H1 (cell line): Measurements from ENCODE around the gene NBEA. TPM values are rescaled to one million over a fixed set of nuclear protein-coding genes. Genes with fewer than 3 reads are reported as not detected.

ENCODE experiments used
- CTCF ChIA-PET: fragments of 300-600 bp; sonication (Branson Sonifier 250); formaldehyde crosslinking; loops from one replicate; lab custom pipeline; 2021; ENCODE audit not compliant: partially characterized antibody; lab: Charles Lee
- POLR2A ChIA-PET: fragments of 300-600 bp; sonication (Branson Sonifier 250); formaldehyde crosslinking; loops from one replicate; lab custom pipeline; 2021; ENCODE audit warnings: inconsistent platforms; ENCODE audit not compliant: partially characterized antibody; lab: Charles Lee
- DNase-seq, 2 experiments: peaks; one replicate each; pipeline versions ENCODE4 v3.0.0 to v3.0.0-alpha.2; 2010 to 2022; ENCODE audit warnings: low spot score in 2 of 2, low read depth in 1 of 2, mixed read lengths in 1 of 2
- FAIRE-seq: peaks from 2 replicates; lab custom pipeline; 2011; peaks lifted over from hg19 to GRCh38; lab: Jason Lieb, UNC
- H2AFZ ChIP-seq: 2 replicates; pipeline ENCODE4 v1.8.1; 2012; ENCODE audit warnings: low read length, inconsistent platforms
- H2AK5ac ChIP-seq: 2 replicates; pipeline ENCODE4 v1.6.1; 2013; ENCODE audit warnings: low read depth, low read length
- H2BK120ac ChIP-seq: replicated peaks from 2 replicates; pipeline ENCODE3; 2013; ENCODE audit warnings: low read depth, low read length, inconsistent platforms
- H2BK12ac ChIP-seq: 2 replicates; pipeline ENCODE4 v1.6.1; 2013; ENCODE audit warnings: low read depth, low read length
- H2BK15ac ChIP-seq: 2 replicates; pipeline ENCODE4 v1.6.1; 2013; ENCODE audit warnings: low read length
- H2BK20ac ChIP-seq: 2 replicates; pipeline ENCODE4 v1.6.1; 2013; ENCODE audit warnings: low read length
- H2BK5ac ChIP-seq: 2 replicates; pipeline ENCODE4 v1.6.1; 2013; ENCODE audit warnings: low read depth, low read length
- H3K14ac ChIP-seq: 2 replicates; pipeline ENCODE4 v1.6.1; 2013; ENCODE audit warnings: inconsistent platforms; ENCODE audit not compliant: insufficient read length
- H3K18ac ChIP-seq: 2 replicates; pipeline ENCODE4 v1.6.1; 2013; ENCODE audit warnings: low read length; ENCODE audit errors: extremely low read depth
- H3K23ac ChIP-seq: 2 replicates; pipeline ENCODE4 v1.6.1; 2013; ENCODE audit warnings: inconsistent platforms; ENCODE audit not compliant: insufficient read length
- H3K23me2 ChIP-seq: 2 replicates; pipeline ENCODE4 v1.6.1; 2013; ENCODE audit warnings: low read depth, low read length
- H3K27ac ChIP-seq: 2 replicates; pipeline ENCODE4 v1.6.1; 2011; ENCODE audit warnings: low read depth, low read length, inconsistent platforms
- H3K27me3 ChIP-seq, 4 experiments: replicated peaks in 1 of 4; 1 replicate in 1 of 4; 2 replicates in 3 of 4; pipeline versions ENCODE4 v1.6.1 to v1.8.1; 2011 to 2013; ENCODE audit warnings: low read length in 3 of 4, mild to moderate bottlenecking in 3 of 4, inconsistent platforms in 2 of 4, mixed read lengths in 2 of 4, moderate library complexity in 1 of 4; ENCODE audit not compliant: control insufficient read depth in 3 of 4, insufficient read depth in 3 of 4; ENCODE audit errors: extremely low read depth in 1 of 4
- H3K36me3 ChIP-seq, 4 experiments: 2 replicates each; pipeline versions ENCODE4 v1.6.1 to v1.8.1; 2011 to 2013; ENCODE audit warnings: mild to moderate bottlenecking in 4 of 4, low read length in 3 of 4, moderate library complexity in 2 of 4, control low read depth in 1 of 4, inconsistent platforms in 1 of 4; ENCODE audit not compliant: insufficient read depth in 4 of 4, control insufficient read depth in 2 of 4
- H3K4ac ChIP-seq: replicated peaks from 2 replicates; pipeline ENCODE3; 2013; ENCODE audit warnings: low read length, low read depth, mixed read lengths, inconsistent platforms; ENCODE audit not compliant: insufficient read length
- H3K4me1 ChIP-seq, 4 experiments: replicated peaks in 1 of 4; 1 replicate in 1 of 4; 2 replicates in 3 of 4; pipeline versions ENCODE4 v1.6.1 to v1.8.1; 2011 to 2013; ENCODE audit warnings: low read length in 3 of 4, inconsistent platforms in 2 of 4, mixed read lengths in 1 of 4; ENCODE audit not compliant: insufficient read depth in 4 of 4, control insufficient read depth in 3 of 4
- H3K4me2 ChIP-seq, 2 experiments: 2 replicates each; pipeline versions ENCODE4 v1.6.1 to v1.8.1; 2011 to 2013; ENCODE audit warnings: low read depth in 2 of 2, low read length in 2 of 2, control low read depth in 1 of 2, inconsistent platforms in 1 of 2, mild to moderate bottlenecking in 1 of 2; ENCODE audit not compliant: insufficient read depth in 1 of 2
- H3K4me3 ChIP-seq, 4 experiments: fragments of 200-600, 300-600 bp in 1 of 4; sonication (generic), shearing (Covaris generic), sonication (Bioruptor Twin) in 1 of 4; 2 replicates each; pipeline versions ENCODE4 v1.5.1 to v1.8.1; 2011 to 2016; ENCODE audit warnings: low read length in 4 of 4, low read depth in 3 of 4, control low read depth in 2 of 4, inconsistent platforms in 2 of 4, mild to moderate bottlenecking in 2 of 4, mixed read lengths in 1 of 4, moderate library complexity in 1 of 4; ENCODE audit not compliant: insufficient read depth in 2 of 4; ENCODE audit errors: extremely low read depth in 1 of 4
- H3K56ac ChIP-seq: replicated peaks from 2 replicates; pipeline ENCODE3; 2013; ENCODE audit warnings: low read depth, mild to moderate bottlenecking, mixed read lengths, low read length, inconsistent platforms; ENCODE audit not compliant: insufficient read length
- H3K79me1 ChIP-seq: 2 replicates; pipeline ENCODE4 v1.6.1; 2013; ENCODE audit warnings: low read depth, low read length, control low read depth
- H3K79me2 ChIP-seq, 2 experiments: 2 replicates each; pipeline versions ENCODE4 v1.6.1 to v1.8.1; 2012 to 2013; ENCODE audit warnings: low read length in 2 of 2, mild to moderate bottlenecking in 2 of 2, inconsistent platforms in 1 of 2; ENCODE audit not compliant: insufficient read depth in 2 of 2, control insufficient read depth in 1 of 2
- H3K9ac ChIP-seq, 4 experiments: replicated peaks in 1 of 4; 1 replicate in 1 of 4; 2 replicates in 3 of 4; pipeline versions ENCODE4 v1.6.1 to v1.8.1; 2011 to 2013; ENCODE audit warnings: low read depth in 3 of 4, low read length in 3 of 4, control low read depth in 2 of 4, mild to moderate bottlenecking in 2 of 4, moderate library complexity in 2 of 4, inconsistent platforms in 1 of 4; ENCODE audit errors: extremely low read depth in 1 of 4
- H3K9me3 ChIP-seq, 2 experiments: 2 replicates each; pipeline versions ENCODE4 v1.6.1 to v1.8.1; 2012 to 2013; ENCODE audit warnings: mild to moderate bottlenecking in 2 of 2, moderate library complexity in 2 of 2, control low read depth in 1 of 2, inconsistent platforms in 1 of 2, low read depth in 1 of 2, low read length in 1 of 2, mixed read lengths in 1 of 2; ENCODE audit not compliant: insufficient read depth in 2 of 2
- H4K20me1 ChIP-seq, 2 experiments: replicated peaks in 1 of 2; 2 replicates each; pipeline versions ENCODE3 to v1.8.1; 2011 to 2013; ENCODE audit warnings: inconsistent platforms in 2 of 2, low read length in 2 of 2, mild to moderate bottlenecking in 1 of 2; ENCODE audit not compliant: insufficient read depth in 2 of 2, control insufficient read depth in 1 of 2
- H4K5ac ChIP-seq: 2 replicates; pipeline ENCODE4 v1.6.1; 2013; ENCODE audit warnings: low read length, low read depth, mixed read lengths, inconsistent platforms; ENCODE audit not compliant: insufficient read length
- H4K8ac ChIP-seq: 2 replicates; pipeline ENCODE4 v1.8.0; 2013; ENCODE audit warnings: mild to moderate bottlenecking, moderate library complexity, low read length, inconsistent platforms; ENCODE audit not compliant: insufficient read depth; ENCODE audit errors: extremely low read depth
- H4K91ac ChIP-seq: replicated peaks from 2 replicates; pipeline ENCODE3; 2013; ENCODE audit warnings: low read length, mixed read lengths, inconsistent platforms; ENCODE audit not compliant: insufficient read length
- SIN3A ChIP-seq, 2 experiments: IDR thresholded peaks in 1 of 2; conservative IDR thresholded peaks in 1 of 2; 2 replicates each; pipeline ENCODE4 v1.6.1; 2011 to 2012; ENCODE audit warnings: low read length in 2 of 2, improper control_type of control experiment in 1 of 2, low read depth in 1 of 2, mild to moderate bottlenecking in 1 of 2
- TEAD4 ChIP-seq: IDR thresholded peaks from 2 replicates; pipeline ENCODE4 v1.6.1; 2012; ENCODE audit warnings: low read depth, low read length, inconsistent platforms, mixed read lengths
- WGBS, 2 experiments: shearing (Covaris generic) in 1 of 2; methylation state at CpG; one replicate each; pipeline versions ENCODE4 v1.1.6 to v1.1.7; 2013 to 2015; ENCODE audit warnings: low lambda C conversion rate in 2 of 2, mixed read lengths in 2 of 2, inconsistent platforms in 1 of 2, low coverage in 1 of 2, missing lambda C conversion rate in 1 of 2; ENCODE audit not compliant: insufficient replicate concordance in 2 of 2, insufficient coverage in 1 of 2, insufficient read length in 1 of 2; ENCODE audit errors: extremely low coverage in 1 of 2, missing lambda C conversion rate in 1 of 2; 5-methylcytosine and 5-hydroxymethylcytosine counted together
- polyA plus RNA-seq, 7 experiments: library from polyadenylated mRNA; depleted of rRNA in 3 of 7; stranded (reverse) in 5 of 7; unstranded in 2 of 7; fragments of >200 nt in 5 of 7; fragments of 200-250 nt in 2 of 7; gene quantifications; 1 replicate in 5 of 7; 2 replicates in 1 of 7; 4 replicates in 1 of 7; pipeline versions ENCODE4 v1.2.1 to v1.2.3, GENCODE V29; 2011 to 2013; ENCODE audit warnings: missing spikeins in 2 of 7, mixed read lengths in 2 of 7
- total RNA-seq: library from RNA; stranded (reverse); fragmentation: NEBNext Ultra II Directional; extraction: Animal tissue kit (Norgen Biotek cat#: 25700); gene quantifications from 2 replicates; pipeline ENCODE4 v1.2.1, GENCODE V29; 2021

Gene NBEA
- total and polyA plus RNA-seq, 2 of the 8 experiments (the other 6 are each of a cell fraction or from before 2014, with no cell fraction given): 14.2 to 21.5 TPM

- peak overlapping the region; percentile 87; the same call in 1 of the 2 replicates for H2AFZ ChIP-seq
- POLR2A ChIA-PET: no interaction called here
Measured at GRCh38 chr13:35697186-35697730, 755.2 kb downstream of the NBEA start.

More at GRCh38 chr13:35697186-35697730, 755.2 kb downstream of the NBEA start:
- H2BK15ac ChIP-seq: no peak overlapping the region
- peak overlapping the region in 1 of 2 experiments; percentile 26; a peak in 1 of 4 replicates for H3K4me2 ChIP-seq
- 0 out of 2 replicates have a peak overlapping the region, but pooled peaks have one; percentile 18 for H2BK5ac ChIP-seq
- no peak overlapping the region for H2AK5ac ChIP-seq
- H4K8ac ChIP-seq: no peak overlapping the region
- H3K79me1 ChIP-seq: no peaks in the 10 kb centered on the region
- CTCF ChIA-PET: interaction anchor here (0.8 to 2.3 kb wide), 4 partner anchors 18 to 65 kb away, joined by 4 to 7 read pairs (median 6); no protein-coding TSS in a partner anchor
- H3K23me2 ChIP-seq: no peaks in the 10 kb centered on the region
- H3K14ac ChIP-seq: no peak overlapping the region
- H3K27me3 ChIP-seq: peaks cover 0 to 2% (median 0%) of the 10 kb centered on the region in 4 experiments; a peak in 1 of 7 replicates
- H4K20me1 ChIP-seq: no peaks in the 10 kb centered on the region
- H2BK120ac ChIP-seq: no peak overlapping the region
- no peak overlapping the region for H3K4ac ChIP-seq
- no peak overlapping the region for H3K9ac ChIP-seq
- no peak overlapping the region for H4K5ac ChIP-seq
- no peaks in the 10 kb centered on the region for H3K9me3 ChIP-seq
- H3K36me3 ChIP-seq: no peaks in the 10 kb centered on the region
- WGBS, 2 experiments: 66% methylated on average over 7 of the region's 7 CpGs; no CpG with 5 or more reads in 1 of the 2 experiments
- no peak overlapping the region for H3K23ac ChIP-seq
- no peak overlapping the region for H3K56ac ChIP-seq
- no peaks in the 10 kb centered on the region for H3K79me2 ChIP-seq
- H3K18ac ChIP-seq: 0 out of 2 replicates have a peak overlapping the region, but pooled peaks have one; percentile 5
- H3K27ac ChIP-seq: no peak overlapping the region
- H2BK12ac ChIP-seq: peak overlapping the region; percentile 29; the same call in 1 of the 2 replicates
- H2BK20ac ChIP-seq: no peak overlapping the region
- H3K4me3 ChIP-seq: no peak overlapping the region
- TF ChIP-seq TEAD4: 0 out of 2 replicates have a peak, but pooled peaks have one; percentile 26
- no peak for TF ChIP-seq SIN3A (conservative IDR thresholded peaks at IDR 0.05 in 1 of 2, IDR thresholded peaks at IDR 0.05 in 1 of 2; ENCODE audit: low read depth in 1 of 2, low read length in 2 of 2)
- H3K4me1 ChIP-seq: peaks cover 0 to 10% (median 5%) of the 10 kb centered on the region in 4 experiments; a peak in 5 of 7 replicates
- FAIRE-seq (no peak), DNase-seq (no peak)
- H4K91ac ChIP-seq: no peak overlapping the region
